OCI-LY7 (cell line): ENCODE results near the gene STK10. TPM values are rescaled to one million over a fixed set of nuclear protein-coding genes. Genes with fewer than 3 reads are reported as not detected.
A peak's percentile ranks its signal among the peaks of the same experiment; 100 is the strongest.
"Not testable (repeated sequence)": the region's sequence is repeated elsewhere in the genome, so short reads cannot be mapped to it uniquely, and the experiment has no call there.

Source experiments
- BruUV-seq: library from RNA; stranded (reverse); fragments of 400-500 nt; replicated peaks from 2 replicates; lab custom pipeline; 2021; lab: Mats Ljungman, UMichigan
- CTCF ChIA-PET: fragments of 300-600 bp; sonication (Branson Sonifier 250); formaldehyde crosslinking; loops from one replicate; lab custom pipeline; 2022; ENCODE audit warnings: antibody characterized with exemption; ENCODE audit not compliant: unreplicated experiment; lab: Charles Lee
- POLR2A ChIA-PET: fragments of 300-600 bp; sonication (Branson Sonifier 250); formaldehyde crosslinking; loops from one replicate; lab custom pipeline; 2022; ENCODE audit warnings: antibody characterized with exemption; lab: Charles Lee
- DNase-seq: peaks from one replicate; pipeline ENCODE4 v3.0.0-alpha.2; 2015; ENCODE audit warnings: low spot score
- H2AFZ ChIP-seq: fragments of 200-600 bp; sonication (generic), shearing (Covaris generic); 2 replicates; pipeline ENCODE4 v1.6.1; 2014; ENCODE audit warnings: mild to moderate bottlenecking, antibody characterized with exemption, low read length, moderate library complexity
- H3K27ac ChIP-seq: fragments of 200-600 bp; sonication (generic); 2 replicates; pipeline ENCODE4 v1.5.1; 2014; ENCODE audit warnings: mixed run types, low read depth, mild to moderate bottlenecking, moderate library complexity, low read length, inconsistent platforms; ENCODE audit not compliant: poor library complexity, severe bottlenecking
- H3K36me3 ChIP-seq: fragments of 200-600 bp; sonication (generic); 2 replicates; pipeline ENCODE4 v1.6.1; 2014; ENCODE audit warnings: mild to moderate bottlenecking, antibody characterized with exemption, low read length, moderate library complexity, mixed read lengths; ENCODE audit not compliant: insufficient read depth
- H3K4me1 ChIP-seq: fragments of 200-600 bp; sonication (generic); 2 replicates; pipeline ENCODE4 v1.5.1; 2014; ENCODE audit warnings: mild to moderate bottlenecking, low read length; ENCODE audit not compliant: insufficient read depth, poor library complexity, severe bottlenecking
- H3K4me2 ChIP-seq: fragments of 200-600 bp; sonication (generic); 2 replicates; pipeline ENCODE4 v1.6.1; 2014; ENCODE audit warnings: mild to moderate bottlenecking, low read length
- H3K4me3 ChIP-seq: fragments of 200-600 bp; sonication (generic); 2 replicates; pipeline ENCODE4 v1.5.1; 2014; ENCODE audit warnings: mild to moderate bottlenecking, low read depth, low read length; ENCODE audit not compliant: poor library complexity, severe bottlenecking
- H3K79me2 ChIP-seq: fragments of 200-600 bp; sonication (generic); 2 replicates; pipeline ENCODE4 v1.6.1; 2016; ENCODE audit warnings: low read depth, mild to moderate bottlenecking, low read length, moderate library complexity, mixed read lengths; ENCODE audit not compliant: insufficient read depth
- H3K9me2 ChIP-seq: fragments of 200-600 bp; sonication (generic); 2 replicates; pipeline ENCODE4 v1.6.1; 2016; ENCODE audit warnings: mild to moderate bottlenecking, low read length, mixed read lengths; ENCODE audit not compliant: insufficient read depth
- H3K9me3 ChIP-seq: fragments of 200-600 bp; sonication (generic); 2 replicates; pipeline ENCODE4 v1.6.1; 2014; ENCODE audit warnings: mild to moderate bottlenecking, mixed run types, low read length, mixed read lengths
- H4K20me1 ChIP-seq: fragments of 200-600 bp; sonication (generic); 2 replicates; pipeline ENCODE4 v1.6.1; 2014; ENCODE audit warnings: mild to moderate bottlenecking, antibody characterized with exemption, low read length, moderate library complexity, mixed read lengths; ENCODE audit not compliant: insufficient read depth
- CTCF ChIP-seq: fragments of 200-600 bp; sonication (generic); conservative IDR thresholded peaks from 2 replicates; pipeline ENCODE4 v1.5.1; 2014; ENCODE audit warnings: mild to moderate bottlenecking, antibody characterized with exemption, low read length, moderate library complexity, mixed read lengths
- EZH2phosphoT487 ChIP-seq: fragments of 200-600 bp; sonication (generic); IDR thresholded peaks from 2 replicates; pipeline ENCODE4 v1.6.1; 2018; ENCODE audit warnings: low read depth, borderline replicate concordance, mild to moderate bottlenecking, mixed run types, antibody characterized with exemption, low read length, moderate library complexity, mixed read lengths
- intact Hi-C: fragments of 100-400 bp; cut with micrococcal nuclease; formaldehyde crosslinking; loops from one replicate; pipeline ENCODE4 v1.10.0; 2022; ENCODE audit not compliant: unreplicated experiment
- total RNA-seq, 2 experiments: library from RNA; depleted of rRNA in 1 of 2; stranded (reverse); fragments of >200 nt in 1 of 2; shearing (Covaris generic) in 1 of 2; gene quantifications; 2 replicates each; pipeline ENCODE4 v1.2.3, GENCODE V29; 2014 to 2022

Gene STK10
- total RNA-seq, 2 experiments from 2014 or later: 53.7 to 89.7 TPM

DNA sequence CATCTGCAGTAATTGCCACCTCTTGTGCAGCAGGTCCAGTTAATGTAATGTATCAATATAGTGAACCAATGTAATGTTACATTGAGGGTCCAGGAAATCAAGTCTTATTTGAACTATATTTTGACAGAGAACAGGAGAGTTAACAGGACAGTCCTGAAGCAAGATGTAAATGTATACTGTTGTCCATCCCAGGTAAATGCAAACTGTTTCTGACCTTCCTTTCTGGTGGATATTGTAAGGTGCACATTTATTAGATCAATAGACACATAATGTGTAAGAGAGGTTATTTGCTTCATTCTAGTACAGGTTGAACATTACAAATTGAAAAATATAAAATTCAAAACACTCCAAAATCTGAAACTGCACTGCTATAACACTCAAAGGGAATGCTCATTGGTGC, 158.1 kb downstream of the STK10 start:
- H2AFZ ChIP-seq: no peak overlapping the region
- ChIA-PET POLR2A (interaction anchor here (0.6 kb wide), 1 partner anchor 122 kb away, joined by 3 read pairs; no protein-coding TSS in a partner anchor), CTCF (no interaction called here)
- no peaks in the 10 kb centered on the region for H3K36me3 ChIP-seq
- no peak overlapping the region for H3K27ac ChIP-seq
- no peaks in the 10 kb centered on the region for H3K9me2 ChIP-seq
- BruUV-seq: no TSS peak
- no peaks in the 10 kb centered on the region for H3K9me3 ChIP-seq
- H3K79me2 ChIP-seq: no peaks in the 10 kb centered on the region
- TF ChIP-seq CTCF: no peak
- TF ChIP-seq EZH2phosphoT487: no peak
- H3K4me3 ChIP-seq: no peak overlapping the region
- intact Hi-C loops: no loop called here
- DNase-seq: no peak
- H4K20me1 ChIP-seq: no peaks in the 10 kb centered on the region
- H3K4me1 ChIP-seq: no peaks in the 10 kb centered on the region
- H3K4me2 ChIP-seq: no peak overlapping the region

DNA sequence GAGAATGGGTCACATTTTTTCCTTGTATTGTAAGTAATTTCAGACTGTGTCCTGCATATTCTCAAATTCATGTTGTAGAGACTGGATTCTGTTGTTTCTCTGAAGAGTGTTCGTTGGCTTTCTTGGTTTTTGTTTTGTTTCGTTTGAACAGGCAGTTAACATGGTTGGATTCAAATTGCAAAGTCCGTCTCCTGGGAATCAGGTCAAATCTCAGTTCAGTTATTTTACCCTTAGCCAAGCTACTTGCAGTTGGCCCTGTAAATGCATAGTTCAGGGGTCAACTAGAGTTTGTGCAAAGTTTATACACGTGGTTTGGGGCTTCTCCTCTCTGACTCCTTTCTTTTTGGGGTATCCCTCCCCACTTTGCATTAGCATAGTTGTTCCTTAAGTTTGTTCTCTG, 159.9 kb downstream of the STK10 start:
- H3K36me3 ChIP-seq: no peaks in the 10 kb centered on the region
- no peaks in the 10 kb centered on the region for H3K9me2 ChIP-seq
- TF ChIP-seq EZH2phosphoT487: no peak
- TF ChIP-seq CTCF: no peak
- no peaks in the 10 kb centered on the region for H4K20me1 ChIP-seq
- no TSS peak for BruUV-seq
- H3K79me2 ChIP-seq: no peaks in the 10 kb centered on the region
- ChIA-PET CTCF (no interaction called here), POLR2A (interaction anchor here (0.8 kb wide), 1 partner anchor 21 kb away, joined by 4 read pairs; no protein-coding TSS in a partner anchor)
- no peaks in the 10 kb centered on the region for H3K4me1 ChIP-seq
- no peak for DNase-seq
- H2AFZ ChIP-seq: no peak overlapping the region
- no peaks in the 10 kb centered on the region for H3K9me3 ChIP-seq
- no peak overlapping the region for H3K27ac ChIP-seq
- H3K4me2 ChIP-seq: no peak overlapping the region
- H3K4me3 ChIP-seq: no peak overlapping the region
- intact Hi-C loops: no loop called here

DNA sequence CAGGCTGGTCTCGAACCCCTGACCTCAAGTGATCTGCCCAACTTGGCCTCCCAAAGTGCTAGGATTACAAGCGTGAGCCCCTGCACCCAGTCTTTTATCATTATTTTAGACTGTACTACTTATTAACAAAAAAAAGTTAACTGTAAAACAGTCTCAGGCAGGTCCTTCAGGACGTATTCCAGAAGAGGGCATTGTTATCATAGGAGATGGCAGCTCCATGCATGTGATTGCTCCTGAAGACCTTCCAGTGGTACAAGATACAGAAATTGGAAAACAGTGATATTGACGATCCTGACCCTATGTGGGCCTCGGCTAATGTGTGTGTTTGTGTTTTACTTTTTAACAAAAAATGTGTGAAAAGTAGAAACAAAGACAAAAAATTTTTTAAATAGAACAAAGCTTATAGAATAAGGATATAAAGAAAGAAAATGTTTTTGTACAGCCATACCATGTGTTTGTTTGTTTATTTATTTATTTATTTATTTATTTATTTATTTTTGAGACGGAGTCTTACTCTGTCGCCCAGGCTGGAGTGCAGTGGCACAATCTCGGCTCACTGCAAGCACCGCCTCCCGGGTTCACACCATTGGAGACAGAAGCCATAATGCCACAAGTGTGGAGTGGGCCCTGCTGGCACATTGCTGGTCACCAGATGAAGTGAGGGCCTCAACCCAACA, 167.8 kb downstream of the STK10 start:
- CTCF ChIA-PET, H3K9me2 ChIP-seq: not testable (repeated sequence)

More for the DNA sequence above, 167.8 kb downstream of the STK10 start:
- H3K9me3 ChIP-seq, H3K27ac ChIP-seq, intact Hi-C loops, H4K20me1 ChIP-seq, DNase-seq, H3K4me1 ChIP-seq, H2AFZ ChIP-seq, H3K36me3 ChIP-seq, H3K4me2 ChIP-seq, BruUV-seq, H3K79me2 ChIP-seq, H3K4me3 ChIP-seq: not testable (repeated sequence)
- POLR2A ChIA-PET: interaction anchor here (0.6 kb wide), 2 partner anchors 15 to 1462 kb away, joined by 3 to 4 read pairs; no protein-coding TSS in a partner anchor
- TF ChIP-seq CTCF: 0 out of 2 replicates have a peak, but pooled peaks have one; percentile 28
